ENCODE results near the gene HNRNPR.

HNRNPR gene

GRCh38 chr1:23368562-23369334 lies 24.7 kb upstream of the HNRNPR start:
- DNase-seq = peak; percentile 73 to 89

DNA sequence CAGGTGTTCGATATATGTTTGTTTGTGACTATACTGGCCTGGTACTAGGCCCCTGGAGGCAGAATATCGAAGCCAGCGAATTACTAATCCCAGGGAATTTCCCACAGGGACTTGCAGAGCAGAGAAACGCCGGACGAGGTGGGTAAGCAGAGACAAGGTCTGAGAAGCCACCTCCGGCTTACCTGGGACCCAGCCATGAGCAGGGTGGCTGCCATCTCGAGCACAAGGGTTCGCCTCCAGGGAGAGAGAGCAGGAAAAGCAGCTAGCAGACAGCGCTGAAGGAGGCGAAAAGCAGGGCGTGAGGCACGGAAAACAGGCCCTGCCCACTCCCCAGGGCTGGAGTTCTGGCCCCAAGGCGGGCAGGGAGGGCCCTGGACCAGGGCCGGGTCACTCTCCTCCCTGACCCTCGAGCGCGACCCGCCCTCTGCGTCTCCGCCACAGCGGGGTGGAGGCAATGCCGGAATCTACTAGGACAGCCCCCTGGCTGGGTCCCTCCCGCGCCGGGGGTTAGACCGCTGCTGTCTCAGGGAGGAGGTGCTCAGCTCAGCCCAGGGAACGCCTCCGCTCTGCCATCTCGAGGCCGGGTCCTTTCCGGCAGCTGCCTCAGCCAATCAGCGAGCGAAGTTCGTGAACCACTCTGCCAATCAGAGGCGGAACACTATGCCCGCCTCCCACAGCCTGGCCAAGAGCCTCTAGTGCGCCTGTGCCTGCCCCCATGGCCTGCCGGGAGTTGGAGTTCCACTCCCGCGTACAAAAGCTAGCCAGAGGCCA lies 23.9 kb upstream of the HNRNPR start:
- DNase-seq = peak; percentile 89 to 97

DNA sequence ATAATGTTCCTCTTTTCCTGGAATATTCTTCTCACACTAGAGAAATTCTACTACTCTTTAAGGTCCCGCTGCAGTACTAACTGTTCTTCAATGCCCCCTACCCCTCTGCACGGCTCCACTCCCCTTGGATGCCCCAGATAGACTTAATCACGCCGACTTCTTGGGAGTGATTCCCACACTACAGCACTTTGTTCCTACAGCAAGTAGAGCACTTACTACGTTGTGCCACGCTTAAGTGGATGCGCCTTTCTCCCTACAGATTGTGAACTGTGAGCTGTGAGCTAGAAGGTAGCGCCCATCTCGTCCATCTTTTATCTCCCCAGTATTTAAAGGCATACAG lies 23.3 kb upstream of the HNRNPR start:
- no peak for DNase-seq

DNA sequence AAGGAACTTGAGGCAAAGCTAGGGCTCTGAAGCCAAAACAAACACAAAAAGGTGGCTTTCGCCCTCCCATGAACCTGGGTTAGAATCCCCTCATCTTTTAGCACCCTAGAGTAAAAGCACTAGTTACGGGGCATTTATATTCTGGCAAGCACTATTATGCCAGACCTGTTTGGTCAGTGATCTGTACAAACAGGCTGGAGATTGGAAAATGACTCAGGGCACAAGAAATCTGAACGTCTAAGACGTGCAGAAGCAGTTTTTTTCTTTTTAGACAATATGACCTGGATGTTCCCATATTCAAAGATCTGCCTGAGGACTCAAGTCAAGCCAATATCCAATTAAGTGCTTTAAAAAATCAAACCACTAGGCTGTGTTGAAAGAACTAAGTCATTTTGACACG lies 22.5 kb upstream of the HNRNPR start:
- no peak for DNase-seq

GRCh38 chr1:23366146-23366545 lies 22.1 kb upstream of the HNRNPR start:
- no peak for DNase-seq

- DNase-seq = no peak
Measured at GRCh38 chr1:23362218-23362713, 18.2 kb upstream of the HNRNPR start.

- no peak for DNase-seq
Measured at GRCh38 chr1:23358310-23358875, 14.3 kb upstream of the HNRNPR start.

GRCh38 chr1:23357138-23357908 lies 13.2 kb upstream of the HNRNPR start:
- DNase-seq = no peak

- no peak for DNase-seq
Measured at GRCh38 chr1:23356471-23357137, 12.5 kb upstream of the HNRNPR start.

GRCh38 chr1:23354245-23354644 lies 10.2 kb upstream of the HNRNPR start:
- no peak for DNase-seq

DNA sequence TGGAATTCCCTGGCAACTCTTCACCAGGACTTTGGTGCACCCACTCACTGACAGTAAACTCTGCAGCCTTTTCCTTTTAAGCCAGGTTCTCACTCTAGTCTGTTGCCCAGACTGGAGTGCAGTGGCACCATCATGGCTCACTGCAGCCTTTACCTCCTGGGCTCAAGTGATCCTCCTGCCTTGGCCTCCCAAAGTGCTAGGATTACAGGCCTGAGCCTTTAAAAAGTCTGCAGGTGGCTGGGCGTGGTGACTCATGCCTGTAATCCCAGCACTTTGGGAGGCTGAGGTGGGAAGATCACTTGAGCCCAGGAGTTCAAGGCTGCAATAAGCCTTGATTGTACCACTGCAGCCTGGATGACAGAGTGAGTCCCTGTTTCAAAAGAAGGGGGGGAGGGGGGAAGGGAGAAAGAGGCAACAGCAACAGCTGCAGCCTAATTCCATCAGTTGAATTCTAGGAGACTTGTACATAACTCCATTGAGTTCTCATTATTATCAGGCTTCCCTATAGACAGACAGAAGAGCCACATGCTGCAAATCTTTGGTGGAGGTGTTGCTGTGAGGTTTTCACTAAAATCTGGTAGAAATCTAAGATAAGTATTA lies 8.1 kb upstream of the HNRNPR start:
- DNase-seq = no peak

DNA sequence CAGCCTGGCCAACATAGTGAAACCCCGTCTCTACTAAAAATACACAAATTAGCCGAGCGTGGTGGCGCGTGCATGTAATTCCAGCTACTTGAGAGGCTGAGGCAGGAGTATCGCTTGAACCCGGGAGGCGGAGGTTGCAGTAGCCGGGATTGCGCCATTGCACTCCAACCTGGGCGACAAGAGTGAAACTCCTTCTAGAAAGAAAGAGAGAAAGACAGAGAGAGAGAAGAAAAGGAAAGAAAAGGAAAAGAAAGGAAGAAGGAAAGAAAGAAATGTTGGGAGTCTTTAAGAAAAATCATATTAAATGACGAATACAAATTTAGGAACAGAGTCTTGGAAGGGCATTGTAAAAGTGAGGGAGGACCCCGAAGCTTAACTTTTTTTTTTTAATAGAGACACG lies 1.8 kb upstream of the HNRNPR start:
- DNase-seq = no peak

GRCh38 chr1:23344987-23345472 lies 946 bp upstream of the HNRNPR start:
- no peak for DNase-seq

GRCh38 chr1:23343221-23344110 lies 618 bp downstream of the HNRNPR start:
- DNase-seq = peak in 1 of 2 donors; percentile 56

DNA sequence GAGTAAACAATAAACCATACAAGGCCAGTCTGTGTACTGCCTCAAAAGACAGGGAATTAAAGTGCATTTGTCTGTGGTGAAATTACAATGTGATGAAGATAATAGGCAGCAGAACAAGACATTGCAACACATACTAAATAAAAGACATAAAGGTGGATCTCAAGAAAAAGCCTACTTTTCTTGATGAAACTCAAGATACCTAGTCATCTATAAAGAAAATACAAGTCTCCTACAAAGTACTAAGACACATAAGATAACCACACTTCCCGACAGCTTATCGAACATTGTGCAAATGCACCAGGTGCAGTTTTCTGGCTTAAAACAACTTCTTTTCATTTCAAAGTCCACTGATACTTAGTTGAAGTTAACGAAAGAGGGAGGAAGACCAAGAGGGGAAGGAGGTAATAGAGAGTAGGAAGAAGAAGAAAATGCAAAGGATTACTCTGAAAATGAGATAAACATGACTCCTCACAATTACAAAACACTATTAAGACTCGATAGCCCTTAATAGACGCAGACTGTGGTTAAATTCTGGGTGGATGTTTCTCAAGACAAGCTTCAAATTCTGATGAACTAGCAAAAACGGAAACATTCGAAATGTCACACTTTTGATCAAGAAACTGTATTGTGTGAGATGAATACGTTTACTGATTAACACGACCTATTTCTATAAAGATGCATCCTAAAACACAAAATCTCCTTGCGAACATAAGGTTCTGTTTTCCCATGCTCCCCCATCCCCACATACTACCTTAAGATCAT lies 2.0 kb downstream of the HNRNPR start:
- no peak for DNase-seq

GRCh38 chr1:23339632-23340031 lies 4.5 kb downstream of the HNRNPR start:
- no peak for DNase-seq

- DNase-seq = no peak
Measured at GRCh38 chr1:23337869-23338268, 6.2 kb downstream of the HNRNPR start.

DNA sequence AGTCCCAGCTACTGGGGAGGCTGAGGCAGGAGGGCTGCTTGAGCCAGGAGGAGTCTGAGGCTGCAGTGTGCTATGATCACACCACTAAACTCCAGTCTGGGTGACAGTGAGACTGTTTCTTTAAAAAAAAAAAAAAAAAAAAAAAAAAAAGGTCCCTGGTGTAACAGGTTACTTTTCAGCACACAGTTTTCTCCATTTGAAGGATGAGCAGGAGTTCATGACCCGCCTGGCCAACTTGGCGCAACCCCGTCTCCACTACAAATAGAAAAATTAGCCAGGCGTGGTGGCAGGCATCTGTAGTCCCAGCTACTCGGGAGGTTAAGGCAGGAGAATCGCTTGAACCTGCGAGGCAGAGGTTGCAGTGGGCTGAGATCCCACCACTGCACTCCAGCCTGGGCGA lies 12.4 kb downstream of the HNRNPR start:
- no peak for DNase-seq

DNA sequence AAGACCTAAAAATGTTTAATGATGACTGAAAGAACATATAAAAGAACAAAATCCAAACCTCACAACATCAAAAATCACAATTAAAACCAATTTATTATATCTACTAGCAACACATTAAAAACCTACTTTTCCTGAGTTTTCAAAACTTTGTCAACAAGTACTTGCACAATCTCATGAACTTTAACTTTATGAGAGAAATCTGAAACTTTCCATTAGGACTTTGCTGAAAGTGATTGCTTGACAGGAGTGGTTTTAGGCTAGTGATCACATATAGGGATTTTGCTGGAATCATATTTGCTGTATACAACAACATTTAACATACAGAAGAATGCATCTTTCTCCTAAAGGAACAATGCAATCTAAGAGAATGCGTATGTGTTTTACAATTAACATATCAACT lies 13.2 kb downstream of the HNRNPR start:
- no peak for DNase-seq

DNA sequence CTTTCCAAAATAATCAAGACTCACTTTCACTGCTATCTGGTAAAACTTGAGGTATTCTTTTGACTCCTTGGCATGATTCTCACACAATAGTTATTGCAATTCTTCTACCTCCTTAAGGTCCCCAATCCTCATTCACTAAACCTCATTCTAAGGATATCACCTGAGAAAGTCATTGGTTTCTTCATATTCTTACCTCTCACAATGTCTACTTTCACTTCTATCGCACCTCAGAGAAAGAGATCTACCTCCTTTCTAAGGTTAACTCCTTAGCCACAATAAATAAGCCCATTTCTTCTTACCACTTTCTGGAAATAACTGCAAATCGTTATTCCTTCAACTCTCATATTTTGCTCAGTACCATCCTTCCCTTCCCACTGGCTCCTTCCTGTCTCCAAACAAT lies 18.7 kb downstream of the HNRNPR start:
- no peak for DNase-seq

Data from bone marrow (tissue), 2 donors.